Neural progenitor cell (in vitro differentiated cells): ENCODE results near the gene TMEM242. TPM values are rescaled to one million over a fixed set of nuclear protein-coding genes. Genes with fewer than 3 reads are reported as not detected.

Experiments used
- DNase-seq: peaks from one replicate; pipeline ENCODE4 v3.0.0-alpha.2; 2016; ENCODE audit warnings: low spot score
- H2AFZ ChIP-seq: fragments of 200-600 bp; sonication (generic); replicated peaks from 2 replicates; pipeline ENCODE4 v1.6.1; 2016; ENCODE audit warnings: antibody characterized with exemption
- H3F3A ChIP-seq: fragments of 200-600 bp; sonication (generic); 2 replicates; pipeline ENCODE4 v1.6.1; 2016; ENCODE audit warnings: antibody characterized with exemption, low read depth
- H3K27ac ChIP-seq: fragments of 200-600 bp; sonication (generic); 2 replicates; pipeline ENCODE4 v1.5.1; 2016; ENCODE audit warnings: mild to moderate bottlenecking
- H3K27me3 ChIP-seq: fragments of 200-600 bp; sonication (generic); 2 replicates; pipeline ENCODE4 v1.6.1; 2016; ENCODE audit warnings: mild to moderate bottlenecking, moderate library complexity
- H3K36me3 ChIP-seq: fragments of 200-600 bp; sonication (generic); 2 replicates; pipeline ENCODE4 v1.5.1; 2016
- H3K4me1 ChIP-seq: fragments of 200-600 bp; sonication (generic); 2 replicates; pipeline ENCODE4 v1.6.1; 2016; ENCODE audit warnings: mixed run types
- H3K4me2 ChIP-seq: fragments of 200-600 bp; sonication (generic); 2 replicates; pipeline ENCODE4 v1.6.1; 2016
- H3K4me3 ChIP-seq: fragments of 200-600 bp; sonication (generic); 2 replicates; pipeline ENCODE4 v1.5.1; 2016
- H3K79me2 ChIP-seq: fragments of 200-600 bp; sonication (generic); 2 replicates; pipeline ENCODE4 v1.6.1; 2016; ENCODE audit warnings: low read depth
- H3K9ac ChIP-seq: fragments of 200-600 bp; sonication (generic); 2 replicates; pipeline ENCODE4 v1.6.1; 2016
- H3K9me3 ChIP-seq: fragments of 200-600 bp; sonication (generic); 2 replicates; pipeline ENCODE4 v1.5.1; 2016; ENCODE audit warnings: low read depth
- H4K20me1 ChIP-seq: fragments of 200-600 bp; sonication (generic); 2 replicates; pipeline ENCODE4 v1.6.1; 2016; ENCODE audit warnings: low read depth
- H3K27ac Mint-ChIP-seq: 3 replicates; pipeline ENCODE4 v1.8.0; 2021; ENCODE audit warnings: mixed read lengths
- H3K27me3 Mint-ChIP-seq: 2 replicates; pipeline ENCODE4 v1.8.0; 2022; ENCODE audit warnings: low read depth, mild to moderate bottlenecking, inconsistent platforms, moderate library complexity, mixed read lengths; ENCODE audit not compliant: insufficient read depth
- H3K36me3 Mint-ChIP-seq: 3 replicates; pipeline ENCODE4 v1.8.0; 2021; ENCODE audit warnings: mixed read lengths
- H3K4me1 Mint-ChIP-seq: 3 replicates; pipeline ENCODE4 v1.8.0; 2021; ENCODE audit warnings: mixed read lengths
- H3K4me3 Mint-ChIP-seq: 3 replicates; pipeline ENCODE4 v1.8.0; 2021; ENCODE audit warnings: mild to moderate bottlenecking, moderate library complexity, mixed read lengths
- H3K9me3 Mint-ChIP-seq: 3 replicates; pipeline ENCODE4 v1.8.0; 2020; ENCODE audit warnings: mixed read lengths
- EZH2 ChIP-seq: fragments of 200-600 bp; sonication (generic); IDR thresholded peaks from 2 replicates; pipeline ENCODE4 v1.6.1; 2017; ENCODE audit warnings: antibody characterized with exemption, mild to moderate bottlenecking, moderate library complexity
- EZH2phosphoT487 ChIP-seq: fragments of 200-600 bp; sonication (generic); IDR thresholded peaks from 2 replicates; pipeline ENCODE4 v1.6.1; 2017; ENCODE audit warnings: antibody characterized with exemption
- total RNA-seq: library from RNA; depleted of rRNA; stranded (reverse); fragments of >200 nt; gene quantifications from 2 replicates; pipeline ENCODE4 v1.2.3, GENCODE V29; 2015; ENCODE audit warnings: low replicate concordance
- TF ChIP-seq, protein P1 (sequence below): fragments of 200-600 bp; sonication (generic); IDR thresholded peaks from 2 replicates; pipeline ENCODE4 v1.5.1; 2017; ENCODE audit warnings: antibody characterized with exemption, mild to moderate bottlenecking

TMEM242 gene
- total RNA-seq, 1 donor from 2014 or later = 9.9 TPM

DNA sequence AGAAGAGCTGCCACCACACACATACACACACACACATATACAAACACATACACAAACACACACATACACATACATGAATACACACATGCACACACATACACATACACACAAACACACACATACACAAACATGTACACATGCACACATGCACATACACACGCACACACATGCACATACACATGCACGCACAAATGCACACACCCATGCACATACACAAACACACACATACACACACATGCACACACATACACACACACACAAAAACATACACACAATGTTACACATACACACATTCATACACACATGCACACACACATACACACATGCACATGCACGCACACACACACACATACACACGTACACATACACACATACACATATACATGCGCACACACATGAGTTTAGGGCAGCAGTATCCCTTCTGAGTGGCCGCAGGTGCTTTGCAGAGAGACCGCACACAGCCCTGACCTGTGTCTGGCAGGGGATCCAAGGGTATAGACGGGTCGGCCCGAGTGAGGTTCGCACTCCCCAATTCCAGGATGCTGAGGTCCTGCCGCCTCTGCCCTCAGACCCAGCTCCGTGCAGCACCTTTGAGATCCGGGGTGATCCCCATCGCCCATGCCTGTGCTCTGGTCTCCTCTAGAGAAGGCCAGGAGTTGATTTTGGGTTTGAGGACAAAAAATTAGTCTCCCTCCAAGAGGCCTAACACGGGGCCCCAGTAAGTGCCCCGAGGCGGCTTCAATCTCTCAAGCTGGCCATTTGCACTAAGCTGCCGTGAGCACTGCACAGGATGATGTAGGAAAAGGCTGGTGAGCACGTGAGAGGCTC, 56.8 kb downstream of the TMEM242 start:
- Histone ChIP-seq H3K9me3 (no peaks in the 10 kb centered on the region), H3K4me1 (no peaks in the 10 kb centered on the region), H3K27ac (no peak overlapping the region), H3K4me3 (no peak overlapping the region), H2AFZ (no peak overlapping the region), H3K4me2 (no peak overlapping the region), H4K20me1 (no peaks in the 10 kb centered on the region), H3K9ac (no peak overlapping the region), H3K36me3 (no peaks in the 10 kb centered on the region), H3F3A (no peaks in the 10 kb centered on the region), H3K79me2 (no peaks in the 10 kb centered on the region), H3K27me3 (no peaks in the 10 kb centered on the region)
- H3K4me3 Mint-ChIP-seq = no peak overlapping the region
- H3K36me3 Mint-ChIP-seq = peaks cover 6% of the 10 kb centered on the region
- peaks cover 2% of the 10 kb centered on the region for H3K4me1 Mint-ChIP-seq
- no peak for DNase-seq
- peaks cover 8% of the 10 kb centered on the region for H3K9me3 Mint-ChIP-seq
- H3K27me3 Mint-ChIP-seq = peaks cover 14% of the 10 kb centered on the region
- H3K27ac Mint-ChIP-seq = no peak overlapping the region
- TF ChIP-seq EZH2 (no peak), EZH2phosphoT487 (no peak)
- TF ChIP-seq, protein P1, sequence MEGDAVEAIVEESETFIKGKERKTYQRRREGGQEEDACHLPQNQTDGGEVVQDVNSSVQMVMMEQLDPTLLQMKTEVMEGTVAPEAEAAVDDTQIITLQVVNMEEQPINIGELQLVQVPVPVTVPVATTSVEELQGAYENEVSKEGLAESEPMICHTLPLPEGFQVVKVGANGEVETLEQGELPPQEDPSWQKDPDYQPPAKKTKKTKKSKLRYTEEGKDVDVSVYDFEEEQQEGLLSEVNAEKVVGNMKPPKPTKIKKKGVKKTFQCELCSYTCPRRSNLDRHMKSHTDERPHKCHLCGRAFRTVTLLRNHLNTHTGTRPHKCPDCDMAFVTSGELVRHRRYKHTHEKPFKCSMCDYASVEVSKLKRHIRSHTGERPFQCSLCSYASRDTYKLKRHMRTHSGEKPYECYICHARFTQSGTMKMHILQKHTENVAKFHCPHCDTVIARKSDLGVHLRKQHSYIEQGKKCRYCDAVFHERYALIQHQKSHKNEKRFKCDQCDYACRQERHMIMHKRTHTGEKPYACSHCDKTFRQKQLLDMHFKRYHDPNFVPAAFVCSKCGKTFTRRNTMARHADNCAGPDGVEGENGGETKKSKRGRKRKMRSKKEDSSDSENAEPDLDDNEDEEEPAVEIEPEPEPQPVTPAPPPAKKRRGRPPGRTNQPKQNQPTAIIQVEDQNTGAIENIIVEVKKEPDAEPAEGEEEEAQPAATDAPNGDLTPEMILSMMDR = no peak

DNA sequence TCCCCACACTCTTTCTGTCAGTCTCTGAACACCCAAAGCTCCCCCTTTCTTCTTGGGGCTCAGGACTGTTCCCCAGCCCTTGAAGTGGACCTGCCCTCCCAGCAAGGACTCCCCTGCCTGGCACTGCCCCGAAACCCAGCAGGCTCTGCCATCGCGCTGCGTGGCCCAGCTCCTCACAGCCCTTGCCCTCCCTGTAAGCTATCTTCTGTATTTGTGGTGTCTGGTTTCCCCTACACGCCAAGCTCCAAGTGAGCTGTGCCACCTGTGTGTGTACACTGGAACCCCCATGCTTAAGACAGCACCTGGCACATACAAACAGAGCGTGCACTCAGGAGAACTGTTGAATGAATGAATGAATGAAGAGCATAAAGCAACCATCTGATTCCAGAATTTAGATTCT, 57.7 kb downstream of the TMEM242 start:
- H2AFZ ChIP-seq = no peak overlapping the region
- H3K27ac ChIP-seq = no peak overlapping the region
- H4K20me1 ChIP-seq = no peaks in the 10 kb centered on the region
- no peaks in the 10 kb centered on the region for H3K9me3 ChIP-seq
- Mint-ChIP-seq H3K36me3 (peaks cover 6% of the 10 kb centered on the region), H3K27ac (no peak overlapping the region), H3K4me1 (peaks cover 2% of the 10 kb centered on the region), H3K27me3 (peaks cover 14% of the 10 kb centered on the region), H3K9me3 (peaks cover 8% of the 10 kb centered on the region), H3K4me3 (no peak overlapping the region)
- no peaks in the 10 kb centered on the region for H3K4me1 ChIP-seq
- no peak overlapping the region for H3K4me3 ChIP-seq
- no peak for DNase-seq
- TF ChIP-seq EZH2phosphoT487 (no peak), EZH2 (no peak)
- TF ChIP-seq, protein P1 = no peak
- H3K36me3 ChIP-seq = no peaks in the 10 kb centered on the region
- no peaks in the 10 kb centered on the region for H3K79me2 ChIP-seq
- H3K27me3 ChIP-seq = no peaks in the 10 kb centered on the region
- no peak overlapping the region for H3K9ac ChIP-seq
- no peaks in the 10 kb centered on the region for H3F3A ChIP-seq
- no peak overlapping the region for H3K4me2 ChIP-seq

DNA sequence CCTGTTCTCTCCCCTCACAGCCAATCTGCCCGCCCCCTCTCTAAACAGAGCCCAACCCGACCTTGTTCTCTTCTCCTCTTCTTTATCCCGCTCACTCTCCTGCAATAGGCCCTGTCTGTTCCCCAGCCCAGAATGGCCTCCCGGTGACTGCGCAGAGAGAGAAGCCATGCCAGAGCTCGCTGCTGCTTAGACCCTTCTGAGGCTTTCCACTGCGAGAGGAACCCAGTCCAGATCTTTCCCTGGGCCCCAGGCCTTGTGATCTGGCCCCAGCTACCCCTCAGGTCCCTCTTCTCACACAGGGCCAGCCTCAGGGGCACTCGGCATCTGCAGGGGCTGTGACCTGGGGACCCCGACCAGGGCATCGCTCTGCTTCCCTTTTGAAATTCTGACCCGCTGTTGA, 58.1 kb downstream of the TMEM242 start:
- Histone ChIP-seq H2AFZ (no peak overlapping the region), H3K4me3 (no peak overlapping the region), H3K9ac (no peak overlapping the region), H3K4me2 (no peak overlapping the region), H3K9me3 (no peaks in the 10 kb centered on the region), H3K27ac (no peak overlapping the region), H3K27me3 (no peaks in the 10 kb centered on the region), H3K4me1 (no peaks in the 10 kb centered on the region), H3K79me2 (no peaks in the 10 kb centered on the region), H4K20me1 (no peaks in the 10 kb centered on the region), H3F3A (no peaks in the 10 kb centered on the region), H3K36me3 (no peaks in the 10 kb centered on the region)
- no peak for DNase-seq
- Mint-ChIP-seq H3K27me3 (peaks cover 12% of the 10 kb centered on the region), H3K9me3 (peaks cover 3% of the 10 kb centered on the region), H3K4me1 (peaks cover 2% of the 10 kb centered on the region), H3K36me3 (peaks cover 2% of the 10 kb centered on the region), H3K27ac (no peak overlapping the region), H3K4me3 (no peak overlapping the region)
- no peak for TF ChIP-seq EZH2phosphoT487
- no peak for TF ChIP-seq EZH2
- TF ChIP-seq, protein P1 = no peak
